ENCODE results near the gene CLDN5. TPM values are rescaled to one million over a fixed set of nuclear protein-coding genes. Genes with fewer than 3 reads are reported as not detected.

The CLDN5 gene
- total and polyA plus RNA-seq, 4 donors: 61.0 to 203 (median 101) TPM

GRCh38 chr22:19509191-19509590, 15.0 kb downstream of the CLDN5 start:
- no peaks in the 10 kb centered on the region for H3K4me1 ChIP-seq (ENCODE audit: control insufficient read depth, insufficient read depth, low read length)
- no peak for DNase-seq (ENCODE audit: low read depth in 4 of 6, low spot score in 6 of 6)
- H3K9me3 ChIP-seq (ENCODE audit: control insufficient read depth, insufficient read depth, low read length): peaks cover 1% of the 10 kb centered on the region
- no peak overlapping the region for H3K4me3 ChIP-seq (ENCODE audit: low read depth, low read length)
- H3K27me3 ChIP-seq (ENCODE audit: control insufficient read depth, insufficient read depth, low read length): no peaks in the 10 kb centered on the region
- peaks cover 8% of the 10 kb centered on the region for H3K36me3 ChIP-seq (ENCODE audit: control insufficient read depth, insufficient read depth, low read length)
- WGBS (ENCODE audit: insufficient coverage): 77% methylated on average over 3 of the region's 3 CpGs
- no peak overlapping the region for H3K27ac ChIP-seq (ENCODE audit: low read depth, low read length)

DNA sequence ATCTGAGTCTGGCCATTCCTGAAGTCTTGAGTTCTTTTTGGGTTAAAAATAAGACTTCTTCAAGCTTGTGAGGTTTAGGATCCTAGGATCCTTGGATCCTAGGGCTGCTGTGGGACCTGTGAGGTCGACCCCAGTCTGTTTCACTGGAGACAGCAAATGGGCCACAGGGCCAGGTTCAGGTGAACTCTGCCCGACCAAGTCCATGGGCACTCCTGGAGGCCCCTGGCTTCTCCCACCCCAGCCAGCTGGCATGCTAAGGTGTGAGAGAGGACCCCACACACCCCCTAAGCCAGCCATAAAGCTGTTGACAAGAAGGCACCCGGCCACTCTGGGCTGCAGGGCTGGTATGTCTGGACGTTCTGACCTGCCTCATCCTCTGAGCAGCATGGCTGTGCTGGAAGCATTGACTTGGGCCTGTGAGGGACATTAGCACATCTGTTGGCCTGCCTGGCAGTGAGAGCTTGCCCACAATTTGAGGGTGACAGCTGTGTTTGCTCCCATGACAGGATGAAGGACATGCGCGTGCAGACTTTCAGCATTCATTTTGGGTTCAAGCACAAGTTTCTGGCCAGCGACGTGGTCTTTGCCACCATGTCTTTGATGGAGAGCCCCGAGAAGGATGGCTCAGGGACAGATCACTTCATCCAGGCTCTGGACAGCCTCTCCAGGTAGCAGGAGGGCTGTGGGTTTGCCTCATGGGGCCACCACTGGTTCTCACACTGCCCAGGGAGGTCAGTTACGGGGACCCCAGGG, 16.0 kb downstream of the CLDN5 start:
- Histone ChIP-seq H3K36me3 (ENCODE audit: control insufficient read depth, insufficient read depth, low read length) (peaks cover 8% of the 10 kb centered on the region), H3K9me3 (ENCODE audit: control insufficient read depth, insufficient read depth, low read length) (peaks cover under 1% of the 10 kb centered on the region), H3K4me3 (ENCODE audit: low read depth, low read length) (no peak overlapping the region), H3K4me1 (ENCODE audit: control insufficient read depth, insufficient read depth, low read length) (no peaks in the 10 kb centered on the region), H3K27me3 (ENCODE audit: control insufficient read depth, insufficient read depth, low read length) (no peaks in the 10 kb centered on the region), H3K27ac (ENCODE audit: low read depth, low read length) (no peak overlapping the region)
- no peak for DNase-seq (ENCODE audit: low read depth in 4 of 6, low spot score in 6 of 6)
- 91% methylated on average over 8 of the region's 10 CpGs for WGBS (ENCODE audit: insufficient coverage)

- H3K36me3 ChIP-seq (ENCODE audit: control insufficient read depth, insufficient read depth, low read length): peaks cover 8% of the 10 kb centered on the region
- H3K4me1 ChIP-seq (ENCODE audit: control insufficient read depth, insufficient read depth, low read length): no peaks in the 10 kb centered on the region
- no peak for DNase-seq (ENCODE audit: low read depth in 4 of 6, low spot score in 6 of 6)
- WGBS (ENCODE audit: insufficient coverage): 100% methylated on average over 3 of the region's 4 CpGs
- no peak overlapping the region for H3K27ac ChIP-seq (ENCODE audit: low read depth, low read length)
- no peak overlapping the region for H3K4me3 ChIP-seq (ENCODE audit: low read depth, low read length)
- H3K27me3 ChIP-seq (ENCODE audit: control insufficient read depth, insufficient read depth, low read length): no peaks in the 10 kb centered on the region
- no peaks in the 10 kb centered on the region for H3K9me3 ChIP-seq (ENCODE audit: control insufficient read depth, insufficient read depth, low read length)
Measured at GRCh38 chr22:19507534-19507861, 16.7 kb downstream of the CLDN5 start.

- DNase-seq (ENCODE audit: low read depth in 4 of 6, low spot score in 6 of 6): no peak
- no peaks in the 10 kb centered on the region for H3K9me3 ChIP-seq (ENCODE audit: control insufficient read depth, insufficient read depth, low read length)
- 83% methylated on average over 10 of the region's 10 CpGs for WGBS (ENCODE audit: insufficient coverage)
Measured at GRCh38 chr22:19506212-19506611, 18.0 kb downstream of the CLDN5 start.

GRCh38 chr22:19505735-19506126, 18.5 kb downstream of the CLDN5 start:
- no peaks in the 10 kb centered on the region for H3K27me3 ChIP-seq (ENCODE audit: control insufficient read depth, insufficient read depth, low read length)
- H3K36me3 ChIP-seq (ENCODE audit: control insufficient read depth, insufficient read depth, low read length): peaks cover 8% of the 10 kb centered on the region
- 95% methylated on average over 3 of the region's 5 CpGs for WGBS (ENCODE audit: insufficient coverage)
- no peak overlapping the region for H3K27ac ChIP-seq (ENCODE audit: low read depth, low read length)
- no peaks in the 10 kb centered on the region for H3K9me3 ChIP-seq (ENCODE audit: control insufficient read depth, insufficient read depth, low read length)
- H3K4me3 ChIP-seq (ENCODE audit: low read depth, low read length): no peak overlapping the region
- H3K4me1 ChIP-seq (ENCODE audit: control insufficient read depth, insufficient read depth, low read length): no peaks in the 10 kb centered on the region
- no peak for DNase-seq (ENCODE audit: low read depth in 4 of 6, low spot score in 6 of 6)

More at GRCh38 chr22:19506212-19506611, 18.0 kb downstream of the CLDN5 start:
- Histone ChIP-seq H3K4me3 (ENCODE audit: low read depth, low read length) (no peak overlapping the region), H3K27ac (ENCODE audit: low read depth, low read length) (no peak overlapping the region), H3K27me3 (ENCODE audit: control insufficient read depth, insufficient read depth, low read length) (no peaks in the 10 kb centered on the region), H3K36me3 (ENCODE audit: control insufficient read depth, insufficient read depth, low read length) (peaks cover 8% of the 10 kb centered on the region), H3K4me1 (ENCODE audit: control insufficient read depth, insufficient read depth, low read length) (no peaks in the 10 kb centered on the region)

DNA sequence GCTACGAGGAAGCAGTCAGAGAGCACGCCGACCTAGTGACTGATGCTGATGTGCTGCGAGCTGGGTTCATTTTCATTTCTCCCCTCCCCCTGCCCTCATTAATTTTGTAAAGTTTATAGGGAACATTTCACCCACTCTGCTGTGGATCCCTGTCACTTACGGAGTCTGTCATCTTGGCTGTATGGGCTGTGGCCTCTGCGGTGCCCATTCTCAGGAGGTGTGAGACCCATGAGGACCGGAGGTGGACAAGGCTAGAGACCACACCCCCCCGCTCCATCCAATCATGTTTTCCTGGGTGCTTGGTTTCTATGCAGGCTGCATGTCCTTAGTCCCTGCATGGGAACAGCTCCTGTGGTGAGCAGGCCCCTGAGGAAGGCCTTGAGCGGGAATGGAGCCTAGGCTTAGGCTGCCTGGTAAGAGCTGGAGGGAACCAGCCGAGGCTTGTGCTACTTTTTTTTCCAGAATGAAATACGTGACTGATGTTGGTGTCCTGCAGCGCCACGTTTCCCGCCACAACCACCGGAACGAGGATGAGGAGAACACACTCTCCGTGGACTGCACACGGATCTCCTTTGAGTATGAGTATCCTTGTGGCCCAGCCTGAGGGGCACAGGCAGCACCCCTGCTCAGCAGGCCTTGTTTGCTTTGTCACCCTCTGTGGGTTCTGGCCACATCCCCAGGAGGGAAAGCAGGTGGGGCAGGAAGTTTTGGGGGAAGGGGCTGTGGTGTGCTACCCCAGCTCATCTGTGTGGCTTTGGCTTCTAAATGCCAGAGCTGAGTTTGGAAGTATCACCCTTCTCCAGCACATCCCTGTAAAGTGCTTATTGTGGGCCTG, 19.1 kb downstream of the CLDN5 start:
- Histone ChIP-seq H3K36me3 (ENCODE audit: control insufficient read depth, insufficient read depth, low read length) (peaks cover 8% of the 10 kb centered on the region), H3K4me3 (ENCODE audit: low read depth, low read length) (no peak overlapping the region), H3K9me3 (ENCODE audit: control insufficient read depth, insufficient read depth, low read length) (no peaks in the 10 kb centered on the region), H3K27ac (ENCODE audit: low read depth, low read length) (no peak overlapping the region), H3K4me1 (ENCODE audit: control insufficient read depth, insufficient read depth, low read length) (no peaks in the 10 kb centered on the region), H3K27me3 (ENCODE audit: control insufficient read depth, insufficient read depth, low read length) (no peaks in the 10 kb centered on the region)
- 87% methylated on average over 14 of the region's 18 CpGs for WGBS (ENCODE audit: insufficient coverage)
- no peak for DNase-seq (ENCODE audit: low read depth in 4 of 6, low spot score in 6 of 6)

DNA sequence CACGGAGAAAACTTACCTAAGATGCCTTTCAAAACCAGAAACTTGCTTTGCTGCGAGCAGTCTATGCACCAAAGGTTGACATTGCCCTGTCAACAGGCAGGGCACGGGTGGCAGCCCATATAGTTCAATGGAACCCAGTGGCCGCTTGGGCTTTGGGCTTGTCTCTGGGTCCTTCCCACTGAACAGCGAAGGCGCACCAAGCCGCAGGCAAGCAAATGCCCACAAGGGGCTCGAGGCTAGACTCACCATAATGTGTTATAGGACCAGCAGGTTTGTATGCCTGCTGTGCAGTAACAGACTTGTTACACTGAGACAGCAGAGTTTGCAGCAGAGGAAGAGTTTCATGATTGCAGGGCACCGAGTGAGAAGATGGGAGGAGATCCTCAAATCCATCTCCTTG, 20.3 kb downstream of the CLDN5 start:
- DNase-seq (ENCODE audit: low read depth in 4 of 6, low spot score in 6 of 6): no peak
- 94% methylated on average over 7 of the region's 9 CpGs for WGBS (ENCODE audit: insufficient coverage)
- H3K4me1 ChIP-seq (ENCODE audit: control insufficient read depth, insufficient read depth, low read length): no peaks in the 10 kb centered on the region
- H3K36me3 ChIP-seq (ENCODE audit: control insufficient read depth, insufficient read depth, low read length): peaks cover 11% of the 10 kb centered on the region
- no peak overlapping the region for H3K4me3 ChIP-seq (ENCODE audit: low read depth, low read length)
- H3K27me3 ChIP-seq (ENCODE audit: control insufficient read depth, insufficient read depth, low read length): no peaks in the 10 kb centered on the region
- no peak overlapping the region for H3K27ac ChIP-seq (ENCODE audit: low read depth, low read length)
- no peaks in the 10 kb centered on the region for H3K9me3 ChIP-seq (ENCODE audit: control insufficient read depth, insufficient read depth, low read length)

DNA sequence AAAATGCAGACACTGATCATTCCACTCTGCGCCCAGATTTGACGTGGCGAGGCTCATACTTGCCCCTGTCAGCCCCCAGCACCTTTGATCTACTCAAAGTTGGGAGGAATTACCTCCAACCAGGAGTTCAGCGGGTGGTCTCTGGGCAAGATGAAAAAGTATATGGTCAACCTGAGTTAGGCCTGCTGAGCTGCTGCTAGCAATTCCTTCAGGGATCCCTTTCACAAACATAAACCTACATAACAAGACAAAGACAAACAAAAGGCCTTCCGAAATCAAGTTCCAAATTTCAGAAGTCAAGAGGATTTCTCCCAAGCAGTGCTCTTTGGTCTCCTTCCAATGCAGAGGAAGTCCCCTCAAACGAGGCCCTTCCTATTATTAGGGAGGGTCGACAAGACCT, 20.8 kb downstream of the CLDN5 start:
- Histone ChIP-seq H3K27me3 (ENCODE audit: control insufficient read depth, insufficient read depth, low read length) (no peaks in the 10 kb centered on the region), H3K36me3 (ENCODE audit: control insufficient read depth, insufficient read depth, low read length) (peaks cover 13% of the 10 kb centered on the region), H3K9me3 (ENCODE audit: control insufficient read depth, insufficient read depth, low read length) (no peaks in the 10 kb centered on the region), H3K4me3 (ENCODE audit: low read depth, low read length) (no peak overlapping the region), H3K27ac (ENCODE audit: low read depth, low read length) (no peak overlapping the region), H3K4me1 (ENCODE audit: control insufficient read depth, insufficient read depth, low read length) (no peaks in the 10 kb centered on the region)
- 100% methylated on average over 1 of the region's 7 CpGs for WGBS (ENCODE audit: insufficient coverage)
- no peak for DNase-seq (ENCODE audit: low read depth in 4 of 6, low spot score in 6 of 6)

- Histone ChIP-seq H3K27me3 (ENCODE audit: control insufficient read depth, insufficient read depth, low read length) (no peaks in the 10 kb centered on the region), H3K9me3 (ENCODE audit: control insufficient read depth, insufficient read depth, low read length) (no peaks in the 10 kb centered on the region), H3K27ac (ENCODE audit: low read depth, low read length) (no peak overlapping the region), H3K4me1 (ENCODE audit: control insufficient read depth, insufficient read depth, low read length) (peaks cover 3% of the 10 kb centered on the region), H3K4me3 (ENCODE audit: low read depth, low read length) (no peak overlapping the region), H3K36me3 (ENCODE audit: control insufficient read depth, insufficient read depth, low read length) (peaks cover 13% of the 10 kb centered on the region)
- DNase-seq (ENCODE audit: low read depth in 4 of 6, low spot score in 6 of 6): no peak
- no CpG with 5 or more reads among the region's 3 CpGs for WGBS (ENCODE audit: insufficient coverage)
Measured at GRCh38 chr22:19501897-19502447, 22.2 kb downstream of the CLDN5 start.

Data from spinal cord (tissue), 10 donors.